Left forelimb (tissue), 1 donor: Measurements from ENCODE around the gene OR51T1.
"Not testable (repeated sequence)": the region's sequence is repeated elsewhere in the genome, so short reads cannot be mapped to it uniquely, and the experiment has no call there.

ENCODE experiments used
- DNase-seq: peaks from one replicate; pipeline ENCODE4 v3.0.0-alpha.2; 2018; ENCODE audit warnings: low spot score

Gene OR51T1, protein sequence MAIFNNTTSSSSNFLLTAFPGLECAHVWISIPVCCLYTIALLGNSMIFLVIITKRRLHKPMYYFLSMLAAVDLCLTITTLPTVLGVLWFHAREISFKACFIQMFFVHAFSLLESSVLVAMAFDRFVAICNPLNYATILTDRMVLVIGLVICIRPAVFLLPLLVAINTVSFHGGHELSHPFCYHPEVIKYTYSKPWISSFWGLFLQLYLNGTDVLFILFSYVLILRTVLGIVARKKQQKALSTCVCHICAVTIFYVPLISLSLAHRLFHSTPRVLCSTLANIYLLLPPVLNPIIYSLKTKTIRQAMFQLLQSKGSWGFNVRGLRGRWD

DNA sequence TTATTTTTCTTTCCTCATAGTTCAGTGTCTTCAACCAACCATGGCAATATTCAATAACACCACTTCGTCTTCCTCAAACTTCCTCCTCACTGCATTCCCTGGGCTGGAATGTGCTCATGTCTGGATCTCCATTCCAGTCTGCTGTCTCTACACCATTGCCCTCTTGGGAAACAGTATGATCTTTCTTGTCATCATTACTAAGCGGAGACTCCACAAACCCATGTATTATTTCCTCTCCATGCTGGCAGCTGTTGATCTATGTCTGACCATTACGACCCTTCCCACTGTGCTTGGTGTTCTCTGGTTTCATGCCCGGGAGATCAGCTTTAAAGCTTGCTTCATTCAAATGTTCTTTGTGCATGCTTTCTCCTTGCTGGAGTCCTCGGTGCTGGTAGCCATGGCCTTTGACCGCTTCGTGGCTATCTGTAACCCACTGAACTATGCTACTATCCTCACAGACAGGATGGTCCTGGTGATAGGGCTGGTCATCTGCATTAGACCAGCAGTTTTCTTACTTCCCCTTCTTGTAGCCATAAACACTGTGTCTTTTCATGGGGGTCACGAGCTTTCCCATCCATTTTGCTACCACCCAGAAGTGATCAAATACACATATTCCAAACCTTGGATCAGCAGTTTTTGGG, at the start of gene OR51T1:
OR51T1 (plus strand) TSS at position 41 of the 641 bp plus-strand sequence; CDS start at position 41, 0 bp downstream.
- no peak for DNase-seq

DNA sequence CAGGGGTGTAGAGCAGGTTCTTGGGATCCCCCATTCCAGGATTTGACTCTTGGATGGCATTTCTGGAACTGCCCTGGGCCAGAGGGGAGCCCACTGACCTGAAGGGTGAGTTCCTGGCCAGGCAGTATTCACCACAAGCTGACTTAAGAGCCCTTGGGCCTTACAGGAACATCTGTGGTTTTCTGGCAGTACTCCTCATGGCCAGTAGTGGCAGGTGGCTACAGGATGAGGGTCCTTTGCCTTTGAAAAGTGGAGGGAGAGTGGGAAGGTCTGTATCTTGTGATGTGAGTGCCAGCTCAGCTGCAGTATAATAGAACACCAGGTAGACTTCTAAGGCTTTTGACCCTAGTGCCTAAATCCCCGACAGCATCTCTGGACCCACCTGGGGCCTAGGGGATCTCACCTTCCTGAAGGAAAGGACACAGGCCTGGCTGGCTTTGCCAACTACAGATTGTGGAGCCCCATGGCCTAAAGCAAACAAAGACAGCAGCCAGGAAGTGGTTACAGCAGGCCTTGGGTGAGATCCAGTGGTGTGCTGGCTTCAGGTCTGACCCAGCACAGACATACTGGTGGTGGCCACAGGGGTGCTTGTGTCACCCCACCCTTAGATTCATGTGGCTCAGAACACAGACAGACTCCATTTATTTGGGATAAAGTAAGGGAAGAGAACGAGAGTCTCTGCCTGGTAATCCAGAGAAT, 41.7 kb upstream of the OR51T1 start:
- no peak for DNase-seq

DNA sequence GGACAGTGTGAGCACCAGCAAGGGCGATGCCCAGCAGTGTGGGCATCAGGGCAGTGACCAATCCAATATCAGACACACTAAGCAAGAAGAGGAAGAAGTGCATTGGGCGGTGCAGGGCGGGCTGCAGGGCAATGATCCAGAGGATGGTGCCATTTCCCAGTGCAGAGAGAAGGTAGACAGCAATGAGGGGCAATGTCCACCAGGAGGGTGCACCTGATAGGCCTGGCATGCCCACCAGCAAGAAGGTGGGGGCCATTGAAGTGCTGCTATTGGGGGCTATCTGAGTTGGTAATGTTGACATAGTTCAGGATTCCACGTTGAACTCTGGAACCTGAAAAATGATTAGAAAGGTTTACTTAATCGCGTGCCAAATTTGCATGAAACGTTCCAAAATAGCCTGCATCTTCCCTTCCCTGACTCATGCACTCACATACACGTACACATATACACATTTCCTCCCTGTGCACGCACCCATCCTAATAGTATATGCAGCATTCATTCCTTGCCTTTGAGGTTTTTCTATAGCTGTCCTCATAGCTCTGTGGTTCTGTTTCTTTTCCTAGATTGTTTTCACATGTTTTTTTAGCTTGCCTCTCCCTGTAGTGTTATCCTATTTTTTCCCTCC, 32.7 kb upstream of the OR51T1 start, which contains the start of gene OR51S1:
OR51S1 (minus strand) TSS at position 301 of the 625 bp plus-strand sequence; CDS start at position 301, 0 bp downstream.
- no peak for DNase-seq

DNA sequence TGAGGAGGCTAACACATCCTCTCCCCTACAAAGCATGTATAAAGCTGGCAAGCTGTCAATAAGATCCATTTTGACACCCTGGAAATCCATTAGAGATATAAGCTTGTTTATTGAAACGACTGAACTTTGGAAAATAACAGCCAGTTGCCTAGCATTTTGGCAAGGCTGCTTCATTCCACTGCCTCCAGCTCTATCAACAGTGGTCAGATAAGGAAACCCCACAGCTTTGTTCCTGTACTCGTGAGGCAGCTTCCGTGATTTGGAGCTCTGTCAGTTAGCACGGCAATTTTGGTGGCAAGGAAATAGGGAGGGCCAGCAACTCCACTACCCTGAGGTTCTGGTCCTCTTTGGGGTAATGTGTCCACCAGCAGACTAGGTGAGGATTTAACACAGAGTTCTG, 30.7 kb upstream of the OR51T1 start:
- DNase-seq = no peak

DNA sequence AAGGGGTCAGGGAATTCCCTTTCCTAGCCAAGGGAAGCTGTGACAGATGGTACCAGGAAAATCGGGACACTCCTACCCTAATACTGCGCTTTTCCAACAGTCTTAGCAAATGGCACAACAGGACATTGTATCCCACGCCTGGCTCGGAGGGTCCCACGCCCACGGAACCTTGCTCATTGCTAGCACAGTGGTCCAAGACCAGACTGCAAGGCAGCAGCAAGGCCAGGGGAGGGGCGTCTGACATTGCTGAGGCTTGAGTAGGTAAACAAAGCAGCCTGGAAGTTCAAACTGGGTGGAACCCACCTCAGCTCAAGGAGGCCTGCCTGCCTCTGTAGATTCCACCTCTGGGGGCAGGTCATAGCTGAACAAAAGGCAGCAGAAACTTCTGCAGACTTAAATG, 27.4 kb upstream of the OR51T1 start:
- DNase-seq = not testable (repeated sequence)

DNA sequence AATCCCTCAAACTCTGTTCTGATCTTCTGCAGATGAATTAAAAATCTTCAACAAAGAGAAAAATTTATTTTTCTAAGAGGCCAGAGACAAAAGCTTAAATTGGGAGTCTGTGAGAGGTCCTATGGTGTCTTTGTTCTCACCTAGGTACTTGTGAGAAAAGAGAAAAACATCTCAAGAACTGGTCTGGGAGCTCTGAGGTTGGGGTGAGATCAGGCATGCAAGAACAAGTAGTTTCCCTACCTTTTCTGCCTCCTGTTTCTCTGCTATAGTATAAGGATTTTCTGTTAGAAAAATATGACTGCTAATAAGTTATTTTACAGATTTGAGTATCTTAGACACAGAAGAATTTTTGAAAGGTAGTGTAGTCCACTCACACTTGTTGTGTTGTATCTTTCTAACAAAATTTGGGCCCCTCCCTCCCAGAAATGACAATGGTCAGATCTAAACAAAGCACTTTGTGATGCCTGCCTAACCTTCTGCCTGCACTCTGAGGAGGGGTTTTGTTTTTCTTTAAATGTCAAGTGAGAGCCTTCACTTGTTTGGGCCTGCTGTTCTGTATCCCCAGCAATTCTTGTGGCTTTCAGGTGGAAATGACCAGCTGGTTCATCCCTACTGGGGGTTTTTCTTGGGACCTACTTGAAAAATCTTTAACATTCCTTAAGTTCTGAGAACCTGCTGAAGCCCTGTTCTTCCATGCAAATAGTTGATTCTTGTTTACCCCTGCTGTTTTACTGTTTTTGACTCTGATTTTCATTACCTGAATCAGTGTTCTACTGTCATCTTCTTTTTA, 19.1 kb upstream of the OR51T1 start:
- DNase-seq = no peak

DNA sequence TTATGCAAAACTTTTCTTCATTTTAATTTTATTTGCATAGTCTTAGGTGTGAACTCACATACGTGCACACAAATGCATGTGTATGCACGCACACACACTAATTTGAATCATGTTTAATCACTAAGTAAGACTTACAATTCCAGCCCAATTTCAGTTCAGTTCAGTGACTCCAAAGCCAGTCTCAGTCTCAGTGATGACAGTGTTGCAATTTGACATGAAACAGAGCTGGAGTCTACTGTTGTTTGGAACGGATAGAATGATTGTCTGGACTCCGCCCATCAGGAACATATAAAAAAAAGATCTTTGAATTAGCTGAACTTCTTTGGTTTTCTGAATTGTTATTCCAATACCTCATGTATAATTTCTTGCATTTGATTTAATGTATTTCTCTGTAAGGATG, 17.8 kb upstream of the OR51T1 start:
- DNase-seq = no peak

DNA sequence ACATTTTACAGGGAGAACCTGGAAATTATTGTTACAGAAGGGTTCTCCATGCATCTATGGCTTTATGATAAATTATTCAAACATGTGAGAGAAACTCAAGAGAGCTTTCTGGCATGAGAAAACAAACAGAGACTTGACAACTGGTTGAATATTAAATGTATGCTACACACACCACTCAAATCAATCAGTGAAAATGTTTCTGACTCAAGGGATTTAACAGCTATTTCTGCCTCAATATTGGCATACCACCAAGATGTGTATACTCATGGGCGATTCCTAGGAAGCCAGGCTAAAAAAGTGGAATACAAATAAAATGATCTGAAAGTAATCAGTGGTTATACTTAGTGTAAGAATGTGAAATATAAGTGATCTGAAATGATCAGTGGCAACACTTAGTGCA, 15.8 kb upstream of the OR51T1 start:
- no peak for DNase-seq

DNA sequence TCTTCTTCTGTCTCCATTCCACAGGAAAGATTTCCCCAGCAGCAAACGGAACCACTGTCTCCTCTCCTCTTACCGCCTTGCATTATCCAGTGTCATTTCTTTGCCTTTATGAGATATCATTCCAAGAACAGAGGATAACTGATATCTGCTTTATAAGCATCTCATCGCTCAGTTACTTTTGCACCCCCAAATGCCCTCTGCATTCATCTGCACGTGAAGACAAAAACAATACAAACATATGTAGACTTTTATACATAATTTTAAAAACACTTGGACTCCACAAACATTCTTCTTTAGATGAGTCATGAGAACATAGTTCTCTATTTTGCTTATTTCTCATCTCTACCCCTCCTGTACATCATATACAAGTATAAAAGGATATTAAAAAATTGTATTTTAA, 512 bp upstream of the OR51T1 start:
- no peak for DNase-seq

DNA sequence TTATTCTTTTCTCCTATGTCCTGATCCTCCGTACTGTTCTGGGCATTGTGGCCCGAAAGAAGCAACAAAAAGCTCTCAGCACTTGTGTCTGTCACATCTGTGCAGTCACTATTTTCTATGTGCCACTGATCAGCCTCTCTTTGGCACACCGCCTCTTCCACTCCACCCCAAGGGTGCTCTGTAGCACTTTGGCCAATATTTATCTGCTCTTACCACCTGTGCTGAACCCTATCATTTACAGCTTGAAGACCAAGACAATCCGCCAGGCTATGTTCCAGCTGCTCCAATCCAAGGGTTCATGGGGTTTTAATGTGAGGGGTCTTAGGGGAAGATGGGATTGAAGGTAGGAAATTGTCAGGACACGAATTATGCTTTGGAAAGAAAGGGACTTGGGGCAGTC, 843 bp downstream of the OR51T1 start:
- DNase-seq = no peak

DNA sequence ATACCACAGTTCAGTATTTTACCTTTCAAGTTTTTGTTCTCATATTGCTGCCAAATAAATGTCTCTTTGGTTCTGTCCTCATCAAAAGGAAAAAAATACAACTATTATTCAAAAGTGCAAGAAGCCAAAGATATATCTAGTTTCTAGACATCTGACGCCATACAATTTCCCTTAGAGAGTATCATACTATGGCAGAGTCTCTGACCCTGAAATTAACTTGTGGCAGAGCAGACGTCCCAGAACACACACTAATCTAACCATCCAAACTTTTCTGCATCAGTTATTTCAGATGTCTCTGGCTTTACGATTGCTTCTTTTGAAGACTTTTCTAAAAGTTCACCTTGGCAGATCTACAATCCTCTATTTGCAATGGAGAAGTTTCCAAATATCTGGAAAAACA, 2.7 kb downstream of the OR51T1 start:
- DNase-seq = no peak

DNA sequence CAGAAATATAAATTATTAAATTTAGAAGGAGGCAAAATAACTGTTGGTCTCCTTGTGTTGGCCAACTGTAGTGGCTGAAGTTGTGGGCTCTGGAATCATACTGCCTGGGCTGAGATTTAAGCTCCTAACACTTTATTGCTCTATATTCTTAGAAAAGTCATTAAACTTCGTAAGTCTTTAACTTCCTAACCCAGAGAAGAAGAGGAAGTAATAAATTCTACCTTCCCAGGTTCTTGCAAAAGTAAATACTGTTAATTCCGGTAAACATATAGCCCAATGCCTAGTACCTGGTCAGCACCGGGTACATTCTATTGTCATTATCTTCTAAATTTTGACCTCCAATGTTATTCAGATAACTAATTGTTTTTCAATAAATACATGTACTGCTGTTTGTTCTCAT, 4.5 kb downstream of the OR51T1 start:
- DNase-seq = no peak

DNA sequence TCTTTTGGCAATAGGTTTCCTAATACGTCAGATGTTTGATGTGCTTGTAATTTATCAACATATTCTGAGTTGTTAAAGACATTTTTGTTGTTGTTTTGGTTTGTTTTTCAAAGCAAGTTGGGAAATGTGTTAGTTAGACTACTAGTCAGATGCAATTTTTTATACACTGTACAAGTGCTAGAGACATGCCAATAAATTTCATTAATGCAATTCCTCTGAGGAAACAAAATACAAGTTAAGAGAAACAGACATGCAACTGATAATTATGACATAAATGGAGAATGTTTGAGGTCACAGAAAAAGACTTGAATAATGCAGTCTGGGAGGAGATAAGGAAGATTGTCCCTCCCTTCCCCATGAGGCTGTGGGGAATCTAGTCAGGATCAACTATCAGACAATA, 5.9 kb downstream of the OR51T1 start:
- DNase-seq = no peak

DNA sequence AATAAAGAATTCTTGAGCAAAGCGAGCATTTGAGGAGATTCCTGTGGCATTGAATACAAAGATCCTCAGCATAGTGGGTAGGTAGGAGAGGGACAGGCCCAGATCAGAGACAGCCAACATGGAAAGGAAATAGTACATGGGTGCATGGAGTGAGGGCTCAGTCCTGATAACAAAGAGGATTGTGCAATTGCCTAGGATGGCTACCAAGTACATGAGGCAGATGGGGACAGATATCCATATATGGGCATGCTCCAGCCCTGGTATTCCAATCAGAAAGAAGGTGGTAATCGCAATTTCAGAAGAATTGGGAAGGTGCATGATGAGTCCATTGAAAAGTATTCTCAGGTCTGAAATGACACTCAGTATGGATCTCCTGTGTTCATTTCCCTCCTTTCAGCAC, 8.6 kb downstream of the OR51T1 start:
- DNase-seq = no peak

DNA sequence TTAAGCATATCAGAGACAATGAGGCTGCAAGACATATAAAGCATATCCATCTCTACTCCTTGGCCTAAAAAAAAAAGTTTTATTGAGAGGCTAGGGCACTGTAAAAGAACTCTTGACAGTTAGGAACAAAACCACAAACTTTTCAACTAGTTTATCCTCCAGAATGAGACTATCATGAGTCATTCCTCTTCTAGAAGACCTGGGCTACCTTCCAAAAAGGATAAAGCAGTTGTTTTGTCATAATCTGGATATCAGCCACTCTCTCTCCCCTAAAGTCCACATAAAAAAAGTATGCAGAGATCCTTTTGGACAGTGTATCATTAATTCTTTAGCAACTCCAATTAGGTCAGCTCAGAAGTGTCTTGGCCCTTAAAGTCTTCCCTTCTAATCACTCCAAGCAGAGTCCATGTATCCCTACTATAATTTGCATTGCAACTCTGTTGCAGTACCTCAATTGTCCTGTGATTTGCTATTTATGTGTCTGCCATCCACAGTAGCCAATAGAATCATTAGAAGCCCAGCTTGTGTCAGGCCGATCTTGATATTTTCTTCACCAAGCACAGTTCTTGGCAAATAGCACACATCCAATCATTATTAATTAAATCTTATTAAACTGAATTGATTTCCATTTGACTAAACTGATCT, 10.4 kb downstream of the OR51T1 start:
- DNase-seq = no peak

DNA sequence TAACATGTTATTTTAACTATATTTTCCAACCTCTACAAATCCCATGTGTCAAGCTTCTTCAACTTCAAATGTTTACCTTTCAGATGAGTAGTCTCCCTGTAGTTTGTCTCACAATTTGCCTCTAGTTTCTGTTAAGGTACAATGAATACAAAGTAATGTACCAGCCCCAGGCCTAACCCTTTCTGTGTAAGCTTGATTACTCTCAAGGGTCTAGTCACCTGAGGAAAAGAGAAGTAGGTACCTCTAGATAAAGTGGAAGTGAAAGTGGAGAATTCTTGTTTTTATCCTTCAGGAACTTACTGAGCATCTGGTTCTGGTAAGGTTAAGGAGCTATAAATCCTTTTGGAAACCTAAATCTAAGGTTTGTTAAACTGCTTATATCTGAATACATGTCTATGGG, 21.8 kb downstream of the OR51T1 start, which contains the start of gene OR51A7:
OR51A7 (plus strand) TSS at position 300 of the 400 bp plus-strand sequence. CDS start 3,587 bp downstream, outside the sequence.
- DNase-seq = no peak

DNA sequence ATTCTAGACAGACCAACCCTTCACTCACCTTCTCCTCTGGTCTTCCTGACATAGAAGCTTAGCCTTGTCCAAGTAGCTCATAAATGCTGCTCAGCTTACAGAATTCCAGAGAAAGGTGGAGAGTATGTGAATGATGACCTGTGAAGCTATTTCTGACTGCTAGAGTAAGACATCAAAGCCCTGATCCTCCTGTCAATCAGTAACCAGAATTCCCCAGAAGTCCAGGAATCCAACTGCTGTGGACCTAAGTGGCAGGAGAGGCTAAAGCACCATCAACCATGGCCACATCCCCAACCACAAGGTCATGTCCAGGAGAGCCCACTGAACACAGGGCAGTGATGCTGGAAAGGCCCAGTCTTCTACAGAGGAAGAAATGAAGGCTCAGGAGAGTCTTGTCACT, 34.9 kb downstream of the OR51T1 start:
- no peak for DNase-seq

DNA sequence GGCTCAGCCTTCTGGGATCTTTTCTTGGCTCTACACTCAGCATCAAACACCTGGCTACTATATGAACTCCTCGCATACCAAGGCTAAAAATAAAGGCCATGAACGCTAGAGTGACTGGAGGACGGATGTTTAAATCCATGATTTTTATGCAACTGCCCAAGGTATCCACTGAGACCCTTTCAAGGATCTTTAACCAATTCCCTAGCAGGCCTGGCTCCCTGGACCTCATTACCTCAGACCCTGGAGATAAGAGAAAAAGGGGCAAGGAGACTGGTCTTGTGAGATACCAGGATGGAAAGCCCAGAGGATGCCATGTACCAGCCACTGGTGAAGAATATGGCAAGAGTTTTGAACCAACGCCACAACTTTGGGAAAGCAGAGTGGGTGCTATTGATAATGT, 37.5 kb downstream of the OR51T1 start, which contains the start of gene OR51G2:
OR51G2 (minus strand) TSS at position 101 of the 400 bp plus-strand sequence. CDS start 3,687 bp downstream, outside the sequence.
- DNase-seq = no peak

DNA sequence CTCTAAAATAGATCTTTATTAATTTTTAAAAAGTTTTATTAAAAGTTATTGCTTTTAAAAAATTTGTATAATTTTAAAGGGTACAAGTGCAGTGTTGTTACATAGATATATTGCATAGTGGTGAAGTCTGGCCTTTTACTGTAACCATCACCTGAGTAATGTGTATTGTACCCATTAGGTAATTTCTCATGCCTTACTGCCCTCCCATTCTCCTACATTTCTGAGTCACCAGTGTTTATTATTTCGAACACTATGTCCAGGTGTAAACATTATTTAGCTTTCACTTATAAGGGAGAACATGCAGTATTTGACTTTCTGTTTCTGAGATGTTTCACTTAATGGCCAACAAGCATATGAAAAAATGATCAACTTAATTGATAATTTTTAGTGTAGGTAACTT, 40.1 kb downstream of the OR51T1 start:
- DNase-seq = no peak

DNA sequence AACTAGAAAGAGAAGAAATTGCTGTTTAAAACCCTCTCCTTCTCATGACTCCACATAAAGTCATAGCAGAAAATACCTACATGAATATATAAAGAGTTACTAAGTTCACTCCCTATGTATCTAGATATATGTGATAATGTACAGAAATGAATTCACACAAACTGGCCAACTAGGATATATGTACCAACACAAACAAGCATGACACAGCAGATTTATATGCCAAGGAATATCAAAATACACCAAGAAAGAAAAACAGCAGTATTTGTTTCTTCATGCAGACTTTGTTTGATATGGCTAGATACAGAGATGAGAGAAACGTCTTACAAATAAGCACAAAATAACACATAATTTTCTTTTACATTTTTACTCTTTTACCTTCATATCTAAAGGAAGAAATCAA, 40.6 kb downstream of the OR51T1 start:
- no peak for DNase-seq

DNA sequence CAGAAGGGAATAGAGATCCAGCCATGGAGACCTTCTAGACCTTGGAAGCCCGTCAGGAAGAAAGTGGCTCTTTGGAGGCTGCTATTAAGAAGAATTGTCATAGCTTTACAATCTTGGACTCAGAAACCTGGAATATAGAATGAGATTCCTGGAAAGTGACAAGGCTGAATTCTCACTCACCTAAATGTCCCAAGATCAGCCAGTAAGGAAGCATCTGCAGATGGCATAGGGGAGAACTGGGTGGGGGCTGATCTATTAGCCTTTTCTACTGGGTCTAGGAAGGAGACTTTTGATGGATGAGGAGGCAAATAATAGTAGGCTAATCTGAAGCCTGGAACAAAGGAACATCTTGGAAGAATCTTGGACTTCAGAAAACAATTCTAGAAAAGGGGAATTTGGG, 42.5 kb downstream of the OR51T1 start, which contains the start of gene OR51G1:
OR51G1 (minus strand) TSS at position 101 of the 400 bp plus-strand sequence; CDS start at position 101, 0 bp downstream.
- DNase-seq = no peak
